Measurements from ENCODE around the gene STRN3.
"Not testable (repeated sequence)": the region's sequence is repeated elsewhere in the genome, so short reads cannot be mapped to it uniquely, and the experiment has no call there.

STRN3 gene

GRCh38 chr14:31026077-31026449 lies at the start of gene STRN3:
TSS of gene STRN3 (minus strand) at chr14:31026379. CDS start at chr14:31026185, 194 bp downstream.
- Mint-ChIP-seq H3K36me3 (peaks cover 4% of the 10 kb centered on the region), H3K4me3 (peak within 1 kb of the TSS; percentile 98), H3K9me3 (no peaks in the 10 kb centered on the region), H3K27ac (peak within 1 kb of the TSS; percentile 97), H3K27me3 (no peaks in the 10 kb centered on the region), H3K4me1 (peaks cover 27% of the 10 kb centered on the region)
- DNase-seq (ENCODE audit: low spot score in 2 of 2) (no peak), ATAC-seq (ENCODE audit: low read depth) (no peak)

GRCh38 chr14:31075144-31075543 lies 49.0 kb upstream of the STRN3 start:
- Mint-ChIP-seq H3K36me3 (peaks cover 22% of the 10 kb centered on the region), H3K27ac (no peak overlapping the region), H3K9me3 (peaks cover 4% of the 10 kb centered on the region), H3K27me3 (no peaks in the 10 kb centered on the region), H3K4me3 (no peak overlapping the region), H3K4me1 (no peaks in the 10 kb centered on the region)
- DNase-seq (ENCODE audit: low spot score in 2 of 2) (no peak), ATAC-seq (ENCODE audit: low read depth) (no peak)

- no peak for ATAC-seq (ENCODE audit: low read depth)
- Mint-ChIP-seq H3K27me3 (no peaks in the 10 kb centered on the region), H3K4me3 (no peak overlapping the region), H3K9me3 (peaks cover 4% of the 10 kb centered on the region), H3K27ac (no peak overlapping the region), H3K36me3 (peaks cover 20% of the 10 kb centered on the region), H3K4me1 (no peaks in the 10 kb centered on the region)
- DNase-seq (ENCODE audit: low spot score in 2 of 2) = no peak
These were observed 45.0 kb upstream of the STRN3 start for GRCh38 chr14:31071151-31071550.

GRCh38 chr14:31070431-31070830 lies 44.3 kb upstream of the STRN3 start:
- DNase-seq (ENCODE audit: low spot score in 2 of 2) (no peak), ATAC-seq (ENCODE audit: low read depth) (no peak)
- Mint-ChIP-seq H3K27ac (no peak overlapping the region), H3K27me3 (no peaks in the 10 kb centered on the region), H3K36me3 (peaks cover 21% of the 10 kb centered on the region), H3K4me1 (no peaks in the 10 kb centered on the region), H3K9me3 (peaks cover 4% of the 10 kb centered on the region), H3K4me3 (no peak overlapping the region)

GRCh38 chr14:31069343-31069742 lies 43.2 kb upstream of the STRN3 start:
- no peak overlapping the region for H3K27ac Mint-ChIP-seq
- no peaks in the 10 kb centered on the region for H3K4me1 Mint-ChIP-seq
- no peak overlapping the region for H3K4me3 Mint-ChIP-seq
- H3K36me3 Mint-ChIP-seq = peaks cover 18% of the 10 kb centered on the region
- ATAC-seq (ENCODE audit: low read depth) (no peak), DNase-seq (ENCODE audit: low spot score in 2 of 2) (no peak)
- H3K27me3 Mint-ChIP-seq = no peaks in the 10 kb centered on the region
- no peaks in the 10 kb centered on the region for H3K9me3 Mint-ChIP-seq

- Mint-ChIP-seq H3K27me3 (no peaks in the 10 kb centered on the region), H3K9me3 (no peaks in the 10 kb centered on the region), H3K36me3 (peaks cover 18% of the 10 kb centered on the region), H3K4me1 (no peaks in the 10 kb centered on the region), H3K4me3 (no peak overlapping the region), H3K27ac (no peak overlapping the region)
- no peak for DNase-seq (ENCODE audit: low spot score in 2 of 2)
- ATAC-seq (ENCODE audit: low read depth) = no peak
These were observed 42.1 kb upstream of the STRN3 start for GRCh38 chr14:31068235-31068634.

- peaks cover 11% of the 10 kb centered on the region for H3K36me3 Mint-ChIP-seq
- DNase-seq (ENCODE audit: low spot score in 2 of 2); ATAC-seq (ENCODE audit: low read depth); H3K27ac Mint-ChIP-seq; H3K9me3 Mint-ChIP-seq; H3K27me3 Mint-ChIP-seq; H3K4me3 Mint-ChIP-seq: not testable (repeated sequence)
- peaks cover 11% of the 10 kb centered on the region for H3K4me1 Mint-ChIP-seq
These were observed 36.7 kb upstream of the STRN3 start for GRCh38 chr14:31062908-31063307.

- Mint-ChIP-seq H3K4me3 (no peak overlapping the region), H3K27me3 (no peaks in the 10 kb centered on the region), H3K27ac (no peak overlapping the region), H3K36me3 (peaks cover 4% of the 10 kb centered on the region), H3K9me3 (no peaks in the 10 kb centered on the region), H3K4me1 (peaks cover 11% of the 10 kb centered on the region)
- ATAC-seq (ENCODE audit: low read depth) = no peak
- no peak for DNase-seq (ENCODE audit: low spot score in 2 of 2)
These were observed 34.2 kb upstream of the STRN3 start for GRCh38 chr14:31060253-31060875.

GRCh38 chr14:31059152-31059924 lies 33.2 kb upstream of the STRN3 start:
- no peaks in the 10 kb centered on the region for H3K27me3 Mint-ChIP-seq
- peak overlapping the region; percentile 4 for H3K27ac Mint-ChIP-seq
- H3K4me1 Mint-ChIP-seq = peaks cover 11% of the 10 kb centered on the region
- peaks cover 2% of the 10 kb centered on the region for H3K36me3 Mint-ChIP-seq
- H3K9me3 Mint-ChIP-seq = no peaks in the 10 kb centered on the region
- H3K4me3 Mint-ChIP-seq = no peak overlapping the region
- ATAC-seq (ENCODE audit: low read depth) (no peak), DNase-seq (ENCODE audit: low spot score in 2 of 2) (no peak)

GRCh38 chr14:31057701-31058364 lies 31.7 kb upstream of the STRN3 start:
- no peak overlapping the region for H3K27ac Mint-ChIP-seq
- H3K9me3 Mint-ChIP-seq = no peaks in the 10 kb centered on the region
- no peak for DNase-seq (ENCODE audit: low spot score in 2 of 2)
- no peak overlapping the region for H3K4me3 Mint-ChIP-seq
- H3K27me3 Mint-ChIP-seq = no peaks in the 10 kb centered on the region
- H3K4me1 Mint-ChIP-seq = peaks cover 11% of the 10 kb centered on the region
- no peak for ATAC-seq (ENCODE audit: low read depth)
- peaks cover 4% of the 10 kb centered on the region for H3K36me3 Mint-ChIP-seq

- Mint-ChIP-seq H3K27me3 (no peaks in the 10 kb centered on the region), H3K4me3 (no peak overlapping the region), H3K27ac (no peak overlapping the region), H3K4me1 (peaks cover 11% of the 10 kb centered on the region), H3K9me3 (no peaks in the 10 kb centered on the region), H3K36me3 (peaks cover 4% of the 10 kb centered on the region)
- ATAC-seq (ENCODE audit: low read depth) = no peak
- no peak for DNase-seq (ENCODE audit: low spot score in 2 of 2)
These were observed 30.9 kb upstream of the STRN3 start for GRCh38 chr14:31057035-31057434.

GRCh38 chr14:31052905-31053586 lies 26.9 kb upstream of the STRN3 start:
- not testable (repeated sequence) for H3K27me3 Mint-ChIP-seq; H3K4me1 Mint-ChIP-seq; DNase-seq (ENCODE audit: low spot score in 2 of 2); H3K36me3 Mint-ChIP-seq; H3K4me3 Mint-ChIP-seq; H3K27ac Mint-ChIP-seq; ATAC-seq (ENCODE audit: low read depth); H3K9me3 Mint-ChIP-seq

- no peak overlapping the region for H3K4me3 Mint-ChIP-seq
- no peak for DNase-seq (ENCODE audit: low spot score in 2 of 2)
- H3K36me3 Mint-ChIP-seq = peaks cover 9% of the 10 kb centered on the region
- H3K27ac Mint-ChIP-seq = no peak overlapping the region
- no peaks in the 10 kb centered on the region for H3K27me3 Mint-ChIP-seq
- ATAC-seq (ENCODE audit: low read depth) = no peak
- no peaks in the 10 kb centered on the region for H3K9me3 Mint-ChIP-seq
- no peaks in the 10 kb centered on the region for H3K4me1 Mint-ChIP-seq
These were observed 25.3 kb upstream of the STRN3 start for GRCh38 chr14:31051511-31051910.

GRCh38 chr14:31051023-31051422 lies 24.8 kb upstream of the STRN3 start:
- Mint-ChIP-seq H3K4me3 (no peak overlapping the region), H3K9me3 (no peaks in the 10 kb centered on the region), H3K4me1 (no peaks in the 10 kb centered on the region), H3K27me3 (no peaks in the 10 kb centered on the region), H3K27ac (peak overlapping the region; percentile 36), H3K36me3 (peaks cover 9% of the 10 kb centered on the region)
- no peak for DNase-seq (ENCODE audit: low spot score in 2 of 2)
- ATAC-seq (ENCODE audit: low read depth) = no peak

Data from memory B cell (primary cell).